AG04449 (cell line): ENCODE data around the gene SKP1.
"Not testable (repeated sequence)": the region's sequence is repeated elsewhere in the genome, so short reads cannot be mapped to it uniquely, and the experiment has no call there.

Source experiments
- CTCF ChIA-PET: fragments of 350-600 bp; formaldehyde crosslinking; extraction: SDS; loops from one replicate; lab custom pipeline; 2021; ENCODE audit warnings: antibody characterized with exemption; lab: Yijun Ruan, JAX
- POLR2A ChIA-PET: fragments of 400-600, 350-600 bp; formaldehyde crosslinking; extraction: SDS; loops from one replicate; lab custom pipeline; 2020; ENCODE audit warnings: antibody characterized with exemption, inconsistent platforms; lab: Yijun Ruan, JAX
- DNase-seq: peaks from one replicate; pipeline ENCODE4 v3.0.0-alpha.2; 2010; ENCODE audit warnings: low read depth, low spot score
- H3K4me3 ChIP-seq: 2 replicates; pipeline ENCODE4 v1.5.1; 2011; ENCODE audit warnings: low read depth, mild to moderate bottlenecking, control low read depth, low read length
- TF ChIP-seq, protein P1 (sequence below): IDR thresholded peaks from one replicate; pipeline ENCODE4 v1.5.1; 2011; ENCODE audit warnings: mild to moderate bottlenecking, moderate library complexity, low read length, control low read depth, inconsistent platforms; ENCODE audit not compliant: insufficient read depth; ENCODE audit errors: missing control alignments

SKP1 gene

GRCh38 chr5:134171972-134172371 is 4.8 kb downstream of the SKP1 start:
- POLR2A ChIA-PET, result no interaction called here
- DNase-seq, result no peak
- TF ChIP-seq, protein P1, sequence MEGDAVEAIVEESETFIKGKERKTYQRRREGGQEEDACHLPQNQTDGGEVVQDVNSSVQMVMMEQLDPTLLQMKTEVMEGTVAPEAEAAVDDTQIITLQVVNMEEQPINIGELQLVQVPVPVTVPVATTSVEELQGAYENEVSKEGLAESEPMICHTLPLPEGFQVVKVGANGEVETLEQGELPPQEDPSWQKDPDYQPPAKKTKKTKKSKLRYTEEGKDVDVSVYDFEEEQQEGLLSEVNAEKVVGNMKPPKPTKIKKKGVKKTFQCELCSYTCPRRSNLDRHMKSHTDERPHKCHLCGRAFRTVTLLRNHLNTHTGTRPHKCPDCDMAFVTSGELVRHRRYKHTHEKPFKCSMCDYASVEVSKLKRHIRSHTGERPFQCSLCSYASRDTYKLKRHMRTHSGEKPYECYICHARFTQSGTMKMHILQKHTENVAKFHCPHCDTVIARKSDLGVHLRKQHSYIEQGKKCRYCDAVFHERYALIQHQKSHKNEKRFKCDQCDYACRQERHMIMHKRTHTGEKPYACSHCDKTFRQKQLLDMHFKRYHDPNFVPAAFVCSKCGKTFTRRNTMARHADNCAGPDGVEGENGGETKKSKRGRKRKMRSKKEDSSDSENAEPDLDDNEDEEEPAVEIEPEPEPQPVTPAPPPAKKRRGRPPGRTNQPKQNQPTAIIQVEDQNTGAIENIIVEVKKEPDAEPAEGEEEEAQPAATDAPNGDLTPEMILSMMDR, result no peak
- no peak overlapping the region for H3K4me3 ChIP-seq
- CTCF ChIA-PET, result interaction anchor here (1.4 to 4.6 kb wide), 3 partner anchors 26 to 132 kb away, joined by 3 to 18 read pairs (median 8); no protein-coding TSS in a partner anchor

- CTCF ChIA-PET, result interaction anchor here (0.9 to 32.3 kb wide), 4 partner anchors 12 to 122 kb away, joined by 3 to 659 read pairs (median 16); partner anchors contain the start of gene SKP1
- TF ChIP-seq, protein P1, result no peak
- no peak overlapping the region for H3K4me3 ChIP-seq
- POLR2A ChIA-PET, result interaction anchor here (1.8 kb wide), 1 partner anchor 14 kb away, joined by 9 read pairs; the partner anchor contains the start of gene SKP1
- no peak for DNase-seq
These were observed 14.2 kb downstream of the SKP1 start for GRCh38 chr5:134162592-134162991.

DNA sequence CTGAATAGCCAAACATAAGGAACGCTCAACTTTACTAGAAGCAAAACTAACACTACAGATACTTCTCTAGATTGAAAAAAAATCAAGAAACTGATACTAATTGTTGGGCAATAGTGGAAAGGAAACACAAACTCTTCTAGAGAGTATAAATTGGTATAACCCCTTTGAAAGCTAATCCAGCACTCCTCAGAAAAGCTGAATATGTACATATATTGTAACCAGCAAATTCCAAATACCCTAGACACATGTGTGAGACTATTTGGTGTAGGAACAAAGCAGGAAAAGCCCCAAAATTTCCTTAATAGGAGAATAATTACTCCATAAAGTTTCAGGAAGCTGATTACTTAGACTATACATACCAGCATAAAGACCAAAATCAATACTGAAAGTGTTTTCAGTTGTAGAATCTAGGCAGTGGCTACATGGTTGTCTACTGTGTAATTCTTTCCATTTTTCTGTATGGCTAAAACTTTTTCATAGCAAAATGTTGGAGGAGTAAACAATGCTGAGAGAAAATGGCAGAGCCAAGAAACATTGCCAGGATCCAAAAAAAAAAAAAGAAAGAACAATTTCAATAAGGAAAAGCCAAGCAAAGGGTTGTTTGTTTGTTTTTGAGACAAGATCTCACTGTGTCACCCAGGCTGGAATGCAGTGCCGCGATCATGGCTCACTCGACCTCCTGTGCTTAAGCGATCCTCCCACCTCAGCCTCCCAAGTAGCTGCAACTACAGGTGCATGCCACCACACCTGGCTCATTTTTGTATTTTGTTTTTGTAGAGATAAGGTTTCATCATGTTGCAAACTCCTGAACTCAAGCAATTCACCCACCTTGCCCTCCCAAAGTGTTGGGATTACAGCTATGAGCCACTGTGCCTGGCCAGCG is 15.0 kb downstream of the SKP1 start:
- CTCF ChIA-PET, result interaction anchor here (0.6 to 32.3 kb wide), 7 partner anchors 11 to 126 kb away, joined by 3 to 659 read pairs (median 3); partner anchors contain the start of gene SKP1
- H3K4me3 ChIP-seq, result no peak overlapping the region
- no peak for DNase-seq
- TF ChIP-seq, protein P1, result no peak
- POLR2A ChIA-PET, result interaction anchor here (1.8 kb wide), 1 partner anchor 15 kb away, joined by 9 read pairs; the partner anchor contains the start of gene SKP1

DNA sequence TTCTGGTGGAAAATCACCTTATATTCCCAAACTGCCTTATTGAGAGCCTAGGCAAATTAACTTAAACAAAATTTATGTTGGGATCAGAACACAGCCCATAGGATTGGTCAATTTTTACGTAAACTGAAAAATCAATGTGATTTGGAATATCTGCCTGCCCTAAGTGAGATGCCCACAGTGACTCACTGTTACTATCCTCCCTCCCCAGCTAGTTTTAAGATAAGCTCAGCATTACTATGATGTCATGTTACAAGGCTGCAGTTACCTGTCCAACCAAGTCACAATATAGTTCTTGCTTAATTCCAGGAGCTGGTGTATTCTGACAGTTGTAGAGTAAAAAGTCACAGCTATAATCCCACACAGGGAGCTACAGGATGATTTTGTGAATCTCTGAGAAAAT is 23.1 kb downstream of the SKP1 start:
- ChIA-PET CTCF (interaction anchor here (0.7 to 36.5 kb wide), 5 partner anchors 15 to 111 kb away, joined by 3 to 1500 read pairs (median 8); no protein-coding TSS in a partner anchor), POLR2A (interaction anchor here (1.0 to 1.1 kb wide), 2 partner anchors 10 to 23 kb away, joined by 3 to 8 read pairs; partner anchors contain the start of gene SKP1)
- no peak overlapping the region for H3K4me3 ChIP-seq
- TF ChIP-seq, protein P1, result no peak
- no peak for DNase-seq

- no peak overlapping the region for H3K4me3 ChIP-seq
- POLR2A ChIA-PET, result interaction anchor here (0.9 to 1.1 kb wide), 3 partner anchors 10 to 24 kb away, joined by 3 to 8 read pairs (median 4); partner anchors contain the start of gene SKP1
- CTCF ChIA-PET, result interaction anchor here (0.7 to 36.5 kb wide), 6 partner anchors 11 to 111 kb away, joined by 3 to 1500 read pairs (median 6); no protein-coding TSS in a partner anchor
- TF ChIP-seq, protein P1, result no peak
- no peak for DNase-seq
These were observed 23.5 kb downstream of the SKP1 start for GRCh38 chr5:134153241-134153640.

DNA sequence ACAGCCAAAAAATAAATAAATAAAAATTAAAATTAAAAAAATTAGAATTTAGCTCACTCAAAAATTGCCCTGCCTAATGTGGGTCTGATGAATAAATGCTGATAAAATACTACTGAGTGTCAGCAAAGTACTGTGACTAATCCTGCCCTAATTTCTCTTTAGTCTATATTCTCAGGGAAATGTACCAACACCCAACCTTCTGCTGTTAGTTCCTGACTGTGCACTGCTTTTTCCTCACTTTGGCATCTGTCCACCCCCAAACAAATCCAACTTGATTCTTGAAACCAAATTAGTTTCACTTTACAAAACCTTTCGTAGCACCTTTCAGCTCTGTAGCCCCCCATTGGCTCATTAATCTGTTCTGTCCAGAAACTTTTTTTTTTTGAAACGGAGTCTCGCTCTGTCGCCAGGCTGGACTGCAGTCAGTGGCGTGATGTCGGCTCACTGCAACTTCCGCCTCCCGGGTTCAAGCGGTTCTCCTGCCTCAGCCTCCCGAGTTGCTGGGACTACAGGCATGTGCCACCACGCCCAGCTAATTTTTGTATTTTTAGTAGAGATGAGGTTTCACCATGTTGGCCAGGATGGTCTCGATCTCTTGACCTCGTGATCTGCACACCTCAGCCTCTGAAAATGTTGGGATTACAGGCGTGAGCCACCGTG is 24.4 kb downstream of the SKP1 start:
- ChIA-PET CTCF (interaction anchor here (1.0 to 36.5 kb wide), 6 partner anchors 12 to 126 kb away, joined by 3 to 1500 read pairs (median 8); no protein-coding TSS in a partner anchor), POLR2A (interaction anchor here (0.6 to 0.9 kb wide), 3 partner anchors 12 to 24 kb away, joined by 3 to 5 read pairs (median 4); partner anchors contain the start of gene SKP1)
- DNase-seq, H3K4me3 ChIP-seq: not testable (repeated sequence)
